ENCODE data around the gene DCDC2.

GRCh38 chr6:24127316-24127715 is 230.5 kb downstream of the DCDC2 start:
- TF ChIP-seq, protein P1, sequence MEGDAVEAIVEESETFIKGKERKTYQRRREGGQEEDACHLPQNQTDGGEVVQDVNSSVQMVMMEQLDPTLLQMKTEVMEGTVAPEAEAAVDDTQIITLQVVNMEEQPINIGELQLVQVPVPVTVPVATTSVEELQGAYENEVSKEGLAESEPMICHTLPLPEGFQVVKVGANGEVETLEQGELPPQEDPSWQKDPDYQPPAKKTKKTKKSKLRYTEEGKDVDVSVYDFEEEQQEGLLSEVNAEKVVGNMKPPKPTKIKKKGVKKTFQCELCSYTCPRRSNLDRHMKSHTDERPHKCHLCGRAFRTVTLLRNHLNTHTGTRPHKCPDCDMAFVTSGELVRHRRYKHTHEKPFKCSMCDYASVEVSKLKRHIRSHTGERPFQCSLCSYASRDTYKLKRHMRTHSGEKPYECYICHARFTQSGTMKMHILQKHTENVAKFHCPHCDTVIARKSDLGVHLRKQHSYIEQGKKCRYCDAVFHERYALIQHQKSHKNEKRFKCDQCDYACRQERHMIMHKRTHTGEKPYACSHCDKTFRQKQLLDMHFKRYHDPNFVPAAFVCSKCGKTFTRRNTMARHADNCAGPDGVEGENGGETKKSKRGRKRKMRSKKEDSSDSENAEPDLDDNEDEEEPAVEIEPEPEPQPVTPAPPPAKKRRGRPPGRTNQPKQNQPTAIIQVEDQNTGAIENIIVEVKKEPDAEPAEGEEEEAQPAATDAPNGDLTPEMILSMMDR (conservative IDR thresholded peaks at IDR 0.05), result no peak
- TF ChIP-seq EZH2 (IDR thresholded peaks at IDR 0.05; ENCODE audit: low read depth), result no peak
